NCI-H82 (cell line): Measurements from ENCODE around the gene CEMIP.
"Not testable (repeated sequence)": the region's sequence is repeated elsewhere in the genome, so short reads cannot be mapped to it uniquely, and the experiment has no call there.

Source experiments
- DNase-seq: peaks from one replicate; lab custom pipeline; 2025; lab: John Stamatoyannopoulos, UW

Gene CEMIP

DNA sequence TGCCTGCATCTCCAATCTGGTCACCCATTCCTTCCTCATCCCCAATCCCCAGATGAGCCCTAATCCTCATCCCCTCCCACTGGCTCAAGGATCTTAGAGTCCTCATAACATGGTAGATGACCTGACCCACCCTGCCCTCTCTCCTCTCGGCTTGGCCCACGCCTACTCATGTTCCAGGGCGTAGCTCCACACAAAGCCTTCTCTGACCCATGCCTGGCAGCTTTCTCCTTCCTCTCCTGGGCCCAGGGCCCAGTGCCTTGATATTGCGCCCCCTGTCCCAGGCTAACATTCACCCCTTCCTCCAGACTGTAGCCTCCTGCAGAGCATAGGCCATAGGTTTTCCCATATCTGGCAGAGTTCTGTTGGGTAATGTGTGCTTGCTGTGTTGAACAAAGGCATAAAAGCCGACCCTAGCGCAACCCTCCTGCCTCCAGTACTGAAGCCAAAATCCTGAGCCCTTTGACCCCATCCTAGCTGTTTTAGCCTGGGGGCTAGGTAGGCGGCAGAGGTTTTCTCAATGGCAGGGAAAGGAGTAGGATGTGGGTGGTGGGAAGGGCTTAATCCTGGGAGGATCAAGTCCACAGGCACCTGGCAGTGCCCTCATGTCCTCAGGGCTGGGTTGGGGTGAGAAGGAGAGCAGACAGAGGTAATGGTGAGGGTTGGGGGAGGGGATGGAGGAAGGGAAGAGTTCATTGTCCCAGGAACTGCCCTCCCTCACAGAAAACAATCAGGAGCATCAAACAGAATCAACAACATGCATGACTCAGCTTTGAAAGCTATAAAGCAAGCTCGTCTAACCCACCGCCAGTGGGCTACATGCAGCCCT, 175.0 kb downstream of the CEMIP start:
- no peak for DNase-seq

DNA sequence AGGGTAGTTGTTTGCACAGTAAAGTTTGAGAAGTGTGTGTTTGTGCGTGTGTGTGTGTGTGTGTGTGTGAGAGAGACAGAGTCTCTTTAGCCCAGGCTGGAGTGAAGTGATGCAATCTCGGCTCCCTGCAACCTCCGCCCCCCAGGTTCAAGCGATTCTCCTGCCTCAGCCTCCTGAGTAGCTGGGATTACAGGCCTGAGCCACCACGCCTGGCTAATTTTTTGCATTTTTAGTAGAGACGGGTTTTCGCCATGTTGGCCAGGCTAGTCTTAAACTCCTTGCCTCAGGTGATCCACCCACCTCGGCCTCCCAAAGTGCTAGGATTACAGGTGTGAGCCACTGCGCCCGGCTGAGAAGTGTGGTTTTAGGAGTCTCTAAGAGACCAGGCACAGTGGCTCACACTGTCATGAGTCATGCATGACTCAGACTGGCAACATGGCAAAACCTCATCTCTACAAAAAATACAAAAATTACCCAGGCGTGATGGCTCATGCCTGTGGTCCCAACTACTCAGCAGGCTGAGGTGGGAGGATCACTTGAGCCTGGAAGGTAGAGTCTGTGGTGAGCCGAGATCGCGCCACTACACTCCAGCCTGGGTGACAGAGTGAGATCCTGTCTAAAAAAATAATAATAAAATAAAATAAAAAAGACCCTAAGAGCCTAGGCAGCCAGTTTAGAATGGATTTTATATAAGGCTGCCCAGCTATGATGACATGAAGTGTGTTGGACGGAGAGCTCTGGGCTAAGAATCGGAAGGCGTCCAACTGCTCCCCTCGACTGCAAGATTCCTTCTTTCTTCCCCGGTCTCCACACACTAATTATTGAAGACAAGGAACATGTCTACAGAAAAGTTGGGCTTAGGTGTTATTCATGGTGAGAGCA, 176.6 kb downstream of the CEMIP start:
- not testable (repeated sequence) for DNase-seq

DNA sequence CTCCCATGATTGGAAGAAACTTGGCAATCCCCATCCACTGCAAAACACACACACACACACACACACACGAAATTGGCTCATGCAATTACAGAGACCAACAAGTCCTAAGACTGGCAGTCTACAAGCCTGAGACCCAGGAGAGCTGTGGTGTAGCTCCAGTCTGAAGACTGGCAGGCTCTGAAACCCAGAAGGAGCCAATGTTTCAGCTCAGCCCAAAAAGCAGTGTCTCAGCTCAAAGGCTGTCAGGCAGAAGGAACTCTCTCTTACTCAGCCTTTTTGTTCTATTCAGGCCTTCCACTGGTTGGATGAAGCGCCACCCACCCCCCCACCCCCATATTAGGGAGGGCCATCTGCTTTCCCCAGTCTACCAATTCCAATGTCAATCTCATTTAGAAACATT, 178.4 kb downstream of the CEMIP start:
- DNase-seq: peak; percentile 63

DNA sequence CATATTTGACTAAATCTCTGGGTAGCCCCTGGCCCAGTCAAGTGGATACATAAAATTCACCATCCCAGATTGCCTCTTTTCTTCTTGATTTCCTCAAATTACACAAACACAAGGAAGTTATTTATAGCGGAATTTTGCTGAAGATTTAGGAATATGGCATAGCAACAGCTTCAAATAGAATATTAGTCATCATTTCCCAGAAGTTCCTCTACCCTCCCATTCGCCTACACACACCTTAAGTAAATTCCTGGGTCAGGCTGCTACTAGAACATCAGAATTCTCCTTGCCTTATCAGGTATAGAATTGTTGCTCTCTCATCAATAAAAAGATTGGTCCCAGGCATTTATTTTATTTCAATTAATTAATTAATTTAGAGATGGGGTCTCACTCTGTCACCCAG, 178.8 kb downstream of the CEMIP start:
- no peak for DNase-seq

DNA sequence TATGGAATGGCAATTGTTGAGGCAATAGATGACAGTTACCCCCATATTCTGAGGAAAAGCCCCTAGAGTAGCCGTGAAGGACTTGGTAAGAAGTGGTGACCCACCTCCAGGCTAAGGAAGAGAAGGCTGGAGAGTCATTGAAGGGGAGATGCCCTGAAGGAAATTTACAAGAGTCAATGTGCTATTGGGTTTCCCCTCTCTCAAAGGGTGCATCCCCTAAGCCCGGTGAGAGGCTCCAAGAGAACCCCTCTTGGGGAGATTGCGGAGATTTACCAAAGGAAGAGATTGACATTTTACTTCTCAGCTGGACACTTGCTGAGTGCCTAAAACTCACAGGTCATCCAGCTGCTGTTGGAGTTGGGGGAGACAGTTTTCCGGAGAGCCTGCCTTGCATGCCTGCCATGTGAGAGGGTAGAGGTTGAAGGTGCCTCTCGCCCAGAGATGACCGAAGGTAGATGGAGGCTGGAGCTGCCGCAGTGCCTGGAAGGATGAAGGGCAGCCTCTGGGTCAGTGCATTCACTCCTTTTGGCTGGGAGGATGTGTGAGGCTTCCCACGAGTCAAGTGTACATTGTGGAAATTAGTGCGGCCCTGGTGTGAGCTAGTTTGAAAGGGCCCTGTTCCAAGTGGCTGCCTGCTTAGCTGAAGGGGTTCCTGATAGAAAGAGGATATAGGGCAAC, 179.8 kb downstream of the CEMIP start:
- DNase-seq: no peak

DNA sequence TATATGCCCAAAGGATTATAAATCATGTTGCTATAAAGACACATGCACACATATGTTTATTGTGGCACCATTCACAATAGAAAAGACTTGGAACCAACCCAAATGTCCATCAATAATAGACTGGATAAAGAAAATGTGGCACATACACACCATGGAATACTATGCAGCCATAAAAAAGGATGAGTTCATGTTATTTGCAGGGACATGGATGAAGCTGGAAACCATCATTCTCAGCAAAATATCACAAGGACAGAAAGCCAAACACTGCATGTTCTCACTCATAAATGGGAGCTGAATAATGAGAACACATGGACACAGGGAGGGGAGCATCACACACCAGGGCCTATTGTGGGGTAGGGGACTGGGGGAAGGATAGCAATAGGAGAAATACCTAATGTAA, 186.3 kb downstream of the CEMIP start:
- not testable (repeated sequence) for DNase-seq

DNA sequence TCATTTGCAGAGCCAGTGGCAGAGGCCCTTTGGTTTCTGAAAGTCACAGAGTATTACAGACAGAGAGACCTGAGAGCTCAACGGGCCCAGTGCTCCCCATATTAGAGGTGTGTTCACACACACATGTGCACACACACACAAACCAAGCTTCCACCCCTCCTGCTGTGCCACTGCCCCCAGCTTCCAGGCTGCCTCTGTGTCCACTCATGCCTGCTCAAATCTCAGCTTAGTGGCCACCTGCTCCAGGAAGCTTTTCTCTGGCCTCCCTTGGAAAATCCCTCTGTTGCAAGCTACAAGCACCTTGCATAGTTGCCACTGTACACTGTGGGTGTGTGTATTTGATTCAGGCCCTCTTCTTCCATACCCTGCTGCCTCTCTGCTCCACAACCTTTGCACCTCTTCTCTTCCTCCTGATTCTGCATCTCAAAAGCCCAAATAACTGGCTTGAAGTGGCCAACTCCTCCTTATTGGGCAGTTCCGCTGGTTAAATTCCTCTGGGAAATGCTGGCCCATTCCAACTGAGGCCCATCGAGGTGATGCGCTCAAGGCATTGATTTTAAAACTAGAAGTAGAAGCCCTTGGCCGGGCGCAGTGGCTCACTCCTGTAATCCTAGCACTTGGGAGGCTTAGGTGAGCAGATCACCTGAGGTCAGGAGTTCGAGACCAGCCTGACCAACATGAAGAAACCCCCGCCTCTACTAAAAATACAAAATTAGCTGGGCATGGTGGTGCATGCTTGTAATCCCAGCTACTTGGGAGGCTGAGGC, 187.4 kb downstream of the CEMIP start:
- no peak for DNase-seq

DNA sequence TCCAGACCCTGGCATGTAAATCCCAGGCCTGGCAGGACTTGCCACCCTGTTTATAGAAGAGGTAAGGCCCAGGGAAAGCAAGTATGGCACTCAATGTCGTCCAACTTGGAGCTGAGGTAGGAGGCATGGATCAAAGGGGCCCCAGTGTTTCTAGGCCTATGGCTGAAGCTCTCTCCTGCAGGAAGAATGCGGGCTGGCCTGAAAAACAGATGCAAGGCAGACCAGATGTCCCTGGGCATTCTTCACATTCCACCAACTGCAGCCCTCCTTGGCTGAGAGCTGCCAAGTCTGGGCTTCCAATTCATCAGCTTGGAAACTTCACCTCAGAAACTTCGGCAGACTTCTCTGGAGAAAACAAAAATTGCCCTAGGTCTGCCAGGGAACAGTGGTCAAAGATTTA, 188.3 kb downstream of the CEMIP start:
- no peak for DNase-seq

DNA sequence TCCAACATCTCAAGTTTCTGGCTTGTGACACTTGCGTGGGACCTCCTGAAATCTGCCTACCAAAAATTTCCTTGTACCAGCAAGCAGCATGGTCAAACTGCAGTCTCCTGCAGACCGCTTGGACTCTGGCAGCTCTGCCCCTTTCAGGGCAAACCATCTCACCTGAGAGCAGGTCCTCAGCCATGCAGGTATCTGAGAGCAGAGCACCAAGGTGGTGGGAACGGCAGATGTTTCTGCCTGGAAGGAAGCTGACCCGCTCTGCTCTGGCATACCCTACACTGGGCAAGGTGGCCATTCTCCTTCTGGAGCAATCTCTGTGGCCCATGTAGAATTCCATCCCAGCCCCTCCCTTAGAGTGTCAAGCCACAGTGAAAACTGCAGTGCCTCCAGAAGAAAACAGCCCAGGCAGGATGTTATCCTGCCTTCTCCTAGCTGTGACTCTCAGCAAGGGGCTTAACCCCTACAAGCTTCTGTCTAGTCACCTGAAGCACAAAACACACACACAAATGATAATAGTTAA, 188.9 kb downstream of the CEMIP start:
- DNase-seq: no peak

DNA sequence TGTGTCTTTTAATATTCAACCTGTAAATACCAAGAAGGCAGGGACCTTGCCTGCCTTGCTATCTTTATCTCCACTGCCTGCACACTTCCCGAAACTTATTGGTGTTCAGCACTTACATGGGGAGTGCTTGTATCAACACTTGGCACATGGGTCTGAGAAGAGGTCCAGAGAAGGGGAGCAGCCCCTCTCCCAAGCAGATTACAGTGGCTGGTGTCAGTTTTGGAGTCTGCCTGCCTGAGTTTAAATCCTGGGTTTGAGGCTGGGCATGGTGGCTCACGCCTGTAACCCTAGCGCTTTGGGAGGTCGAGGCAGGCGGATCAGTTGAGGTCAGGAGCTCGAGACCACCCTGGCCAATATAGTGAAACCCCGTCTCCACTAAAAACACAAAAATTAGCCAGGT, 190.1 kb downstream of the CEMIP start:
- no peak for DNase-seq

DNA sequence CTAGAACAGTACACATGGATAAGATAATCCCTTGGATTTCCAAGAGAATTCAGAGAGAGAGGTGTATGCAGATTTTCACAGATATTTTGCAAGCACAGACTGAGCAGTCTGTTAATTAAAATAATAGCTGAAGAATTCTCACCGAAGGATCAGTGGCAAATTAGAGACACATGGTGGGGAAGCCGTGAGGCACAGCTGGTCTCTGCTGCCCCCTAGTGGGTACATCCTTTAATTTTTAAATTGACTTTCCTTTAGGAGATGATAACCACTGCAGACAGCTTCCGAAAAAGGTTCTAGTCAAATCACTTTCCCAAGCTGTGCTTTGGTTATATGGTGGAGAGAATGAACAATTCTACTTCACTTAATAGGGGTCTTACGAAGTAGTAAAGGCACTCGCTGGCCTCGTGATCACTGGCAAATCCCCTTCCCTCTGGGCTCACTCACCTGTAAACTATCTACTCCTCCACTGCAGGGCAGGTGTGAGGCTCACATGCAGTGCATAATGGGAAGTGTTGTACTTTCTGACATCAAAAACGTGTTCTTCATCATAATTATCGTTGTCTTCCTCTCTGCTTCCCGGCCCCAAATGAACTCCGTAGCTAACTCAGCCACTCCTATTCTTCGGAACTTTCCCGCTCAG, 191.0 kb downstream of the CEMIP start:
- DNase-seq: peak; percentile 85

DNA sequence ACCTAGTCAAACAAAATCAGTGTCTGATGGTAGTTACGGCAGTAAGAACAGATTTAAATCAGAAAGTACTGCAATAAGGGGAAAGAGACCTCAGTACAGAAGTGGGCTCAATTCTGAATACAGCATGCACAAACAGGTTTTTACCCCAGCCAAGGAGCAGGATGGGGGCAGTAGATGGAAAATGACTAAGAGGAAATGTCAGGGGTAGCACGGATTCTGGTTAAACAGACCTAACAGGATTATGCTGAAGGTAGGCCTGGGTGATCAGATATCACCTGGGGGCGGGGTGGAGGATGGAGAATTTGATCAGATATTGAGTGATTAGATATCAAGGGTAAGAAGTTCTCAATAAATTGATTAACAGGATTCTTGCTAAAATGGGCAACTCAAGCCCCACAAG, 191.5 kb downstream of the CEMIP start:
- no peak for DNase-seq

DNA sequence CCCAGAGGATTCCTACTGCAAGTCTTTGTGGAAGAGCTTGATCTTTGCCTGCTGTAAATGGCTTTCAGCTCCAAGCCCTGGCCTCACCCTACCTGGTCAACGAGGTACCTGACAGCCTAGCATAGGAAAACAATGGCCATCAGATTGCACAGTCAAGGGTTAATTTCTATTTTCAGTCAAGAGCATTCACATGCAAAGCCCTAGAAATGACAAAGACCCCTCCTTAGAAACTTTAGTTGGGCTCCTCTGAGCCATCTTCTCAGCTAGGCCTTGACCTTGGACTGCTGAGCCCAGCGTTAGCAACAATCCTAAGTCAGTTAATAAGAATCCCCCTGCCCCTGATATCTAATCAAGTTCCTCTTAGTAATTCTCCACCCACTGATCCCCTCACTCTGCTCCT, 192.0 kb downstream of the CEMIP start:
- no peak for DNase-seq

DNA sequence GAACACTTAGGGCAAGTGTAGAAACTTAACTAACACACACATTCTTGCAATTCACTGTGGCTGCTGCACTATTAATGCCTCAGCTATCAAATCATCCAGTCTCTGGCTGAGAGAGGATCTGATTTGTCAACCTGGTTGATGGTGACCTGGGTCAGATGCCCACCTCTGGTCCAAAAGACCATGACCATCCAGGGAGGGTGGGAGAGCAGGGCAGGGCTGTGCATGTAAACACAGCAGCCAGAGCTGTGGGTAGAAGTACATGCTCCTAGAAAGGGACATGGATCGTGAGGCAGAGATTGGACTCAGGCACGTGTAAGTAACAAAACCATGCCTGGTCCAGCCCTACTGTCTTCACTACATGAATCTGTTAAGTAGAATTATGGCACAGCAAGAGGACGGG, 193.1 kb downstream of the CEMIP start:
- DNase-seq: no peak

DNA sequence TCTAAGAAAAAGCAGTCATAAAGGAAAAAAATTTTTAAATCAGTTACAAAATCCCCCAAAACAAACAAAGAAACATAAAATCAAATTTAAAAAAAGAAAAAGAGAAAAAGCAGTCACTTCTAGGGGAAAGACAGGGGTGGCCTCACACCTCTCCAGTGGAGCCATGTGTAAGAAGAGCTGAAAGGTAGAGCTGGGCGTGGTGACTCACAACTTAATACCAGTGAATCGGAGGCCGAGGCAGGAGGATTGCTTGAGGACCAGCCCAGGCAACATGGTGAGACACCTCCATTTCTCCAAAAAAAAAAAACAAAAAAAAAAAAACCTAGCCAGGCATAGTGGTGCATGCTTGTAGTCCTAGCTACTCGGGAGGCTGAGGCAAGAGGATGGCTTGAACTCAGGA, 195.7 kb downstream of the CEMIP start:
- no peak for DNase-seq

DNA sequence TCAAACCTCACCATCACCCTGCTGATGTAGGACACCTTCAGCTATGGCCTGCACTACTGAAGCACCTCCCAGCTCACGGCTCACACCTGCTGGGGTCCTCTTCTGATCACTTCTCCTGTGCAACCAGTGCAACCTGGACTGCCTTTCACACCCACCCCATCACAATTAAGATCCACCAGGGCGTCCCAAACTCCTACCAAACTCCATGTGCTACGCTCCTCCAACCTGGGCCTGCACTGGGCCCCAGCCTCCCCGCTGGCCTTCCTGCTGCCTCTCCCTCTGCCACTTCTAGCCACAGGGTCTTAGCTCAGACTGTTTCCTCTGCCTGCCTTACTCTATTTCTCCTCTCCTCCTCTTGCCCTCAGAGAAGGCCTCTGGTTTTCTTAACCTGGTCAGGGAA, 197.7 kb downstream of the CEMIP start:
- DNase-seq: no peak

DNA sequence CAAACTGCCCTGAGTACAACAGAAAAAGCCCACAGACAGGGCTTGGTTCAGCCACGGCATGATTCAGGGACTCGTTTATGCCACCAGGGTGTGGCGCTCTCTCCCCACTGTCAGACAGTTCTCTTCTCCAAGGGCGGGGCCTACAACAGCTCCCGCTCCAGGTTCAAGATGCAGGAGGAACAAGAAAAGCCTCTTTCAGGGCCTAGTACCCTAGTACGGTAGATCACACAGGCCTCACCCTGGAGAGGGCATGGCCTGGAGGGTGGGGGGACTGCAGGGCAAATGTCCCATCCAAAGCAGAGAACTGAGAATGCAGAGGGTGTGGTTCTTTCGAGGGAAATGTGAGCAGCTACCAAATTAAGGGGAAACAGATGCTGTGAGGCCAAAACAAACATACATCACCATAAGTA, 198.5 kb downstream of the CEMIP start:
- peak; percentile 91 for DNase-seq

DNA sequence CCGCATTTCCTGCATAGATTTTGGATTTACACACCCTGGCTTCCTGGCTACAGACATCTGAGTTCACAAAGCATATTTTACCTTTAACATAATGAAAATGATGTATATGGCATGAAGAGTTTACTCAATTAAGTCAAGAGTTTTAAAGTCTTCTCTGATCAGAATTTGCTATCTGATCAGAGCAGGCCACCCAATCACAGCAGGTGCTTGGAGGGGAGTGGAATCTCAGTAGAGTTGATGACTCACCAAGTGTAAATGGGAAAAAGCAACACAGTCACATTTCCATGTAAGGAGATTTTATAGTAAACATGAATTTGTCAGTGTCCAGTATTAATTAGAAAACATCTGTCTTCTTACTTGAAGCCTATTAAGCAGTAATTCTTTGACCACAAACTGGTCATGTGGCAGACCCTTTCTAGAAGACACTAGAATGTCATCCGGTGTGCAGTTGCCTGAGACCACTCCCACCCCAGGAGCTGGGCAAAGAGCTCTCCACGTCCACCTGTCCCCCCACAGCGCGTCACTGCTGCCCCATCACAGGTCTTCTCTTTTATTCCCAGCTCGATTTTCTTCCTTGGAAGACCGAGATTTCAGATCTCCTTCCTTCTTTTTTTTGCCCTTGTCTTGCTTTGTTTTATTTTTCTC, 199.6 kb downstream of the CEMIP start:
- DNase-seq: no peak

DNA sequence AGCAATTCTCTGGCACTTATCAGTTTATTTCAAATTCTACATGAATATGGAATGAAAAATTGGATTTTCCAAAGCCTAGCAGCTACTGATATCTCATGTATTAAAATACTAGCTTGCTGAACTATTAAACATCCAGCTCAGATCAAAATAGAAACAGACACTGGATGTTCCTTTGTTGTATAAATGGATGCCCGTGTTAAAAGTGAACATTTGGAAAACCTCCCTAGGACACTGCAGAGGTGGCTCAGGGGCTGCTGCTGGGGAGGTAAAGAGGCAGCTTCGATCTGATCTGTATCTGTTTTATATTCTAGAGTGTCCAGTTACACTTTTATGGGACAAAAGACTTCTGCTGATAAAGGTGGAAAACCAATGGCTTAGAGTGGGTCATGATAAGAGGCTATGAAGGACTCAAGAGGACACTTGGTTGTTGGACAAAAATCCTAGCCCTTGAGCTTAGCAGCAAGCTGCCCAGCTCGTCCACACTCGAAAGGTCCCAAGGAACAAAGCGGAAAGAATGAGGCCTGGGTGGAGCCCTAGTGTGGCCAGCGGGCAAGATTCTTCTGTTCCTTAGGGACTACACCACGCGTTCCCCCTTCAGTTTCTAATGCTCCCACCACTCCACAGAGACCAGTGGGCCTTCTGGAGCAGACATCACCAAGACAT, 200.5 kb downstream of the CEMIP start:
- DNase-seq: no peak

DNA sequence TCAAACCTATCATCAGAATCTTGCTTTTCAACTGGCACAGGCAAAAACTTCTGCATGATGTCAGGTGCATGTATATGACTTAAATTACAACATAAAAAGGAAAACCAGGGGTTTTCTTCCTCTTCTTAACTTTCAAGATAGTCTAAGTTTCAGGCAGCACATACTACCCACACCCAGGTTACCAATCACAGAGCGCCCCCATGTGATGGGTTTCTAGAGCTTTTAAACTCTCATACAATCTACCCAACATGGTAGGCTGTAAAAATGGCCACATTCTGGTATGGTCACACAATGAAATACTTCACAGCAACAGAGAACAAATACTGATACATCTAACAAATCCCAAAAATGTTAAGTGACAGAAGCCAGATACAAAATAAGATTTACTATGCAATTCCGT, 203.0 kb downstream of the CEMIP start:
- DNase-seq: no peak
